ENCODE results near the gene CALML3. TPM values are rescaled to one million over a fixed set of nuclear protein-coding genes. Genes with fewer than 3 reads are reported as not detected.

The CALML3 gene
- total and polyA plus RNA-seq, 10 of the 15 experiments (the other 5 are each of a cell fraction or from before 2014, with no cell fraction given) = not detected

DNA sequence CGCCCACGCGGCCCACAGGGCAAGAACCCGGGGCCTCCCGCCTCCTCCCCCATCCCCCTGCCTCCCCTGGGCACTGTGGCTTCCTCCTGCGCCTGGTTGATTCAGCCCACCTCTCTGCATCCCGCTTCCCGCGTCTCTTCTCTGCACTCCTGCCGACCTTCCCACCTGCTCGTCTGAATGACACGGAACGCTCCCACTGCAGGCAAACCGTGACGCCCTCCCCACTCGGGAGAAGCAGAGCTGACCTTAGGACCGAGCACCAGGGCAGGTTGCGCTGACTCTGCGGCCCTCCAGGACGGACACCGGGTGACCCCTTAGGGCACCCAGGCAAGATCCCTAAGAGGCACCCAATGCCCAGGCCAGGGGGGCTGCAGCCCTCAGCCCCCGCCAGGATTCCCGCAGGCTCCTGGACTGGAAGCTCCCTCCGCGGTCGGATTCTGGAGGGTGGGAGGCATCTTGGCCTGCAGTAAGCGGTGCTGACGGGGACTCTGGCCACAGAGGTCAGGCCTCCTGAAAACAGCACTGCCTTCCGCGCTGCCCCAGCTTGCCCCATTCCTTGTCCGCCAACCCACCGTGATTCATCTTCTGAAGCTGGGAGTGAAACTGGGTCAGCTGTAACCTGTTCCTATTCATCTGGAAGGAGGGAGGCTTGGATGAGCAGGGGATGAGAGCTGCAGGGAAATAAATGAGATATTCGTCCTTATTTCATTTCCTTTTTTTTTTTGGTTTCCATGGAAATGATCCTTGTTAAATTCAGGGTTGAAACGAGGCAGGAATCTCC, 990 bp downstream of the CALML3 start:
- Histone ChIP-seq H3K9me3 (replicated peaks; ENCODE audit: control insufficient read depth, insufficient read depth, low read length) (no peaks in the 10 kb centered on the region), H3K27ac (ENCODE audit: control insufficient read depth, insufficient read depth) (no peak overlapping the region), H3K4me1 (ENCODE audit: control insufficient read depth, insufficient read depth, low read length) (no peaks in the 10 kb centered on the region), H3K9ac (ENCODE audit: control insufficient read depth, insufficient read depth, low read length) (no peak overlapping the region), H3K4me2 (ENCODE audit: control insufficient read depth, insufficient read depth) (no peak overlapping the region), H3K4me3 (no peak overlapping the region), H4K20me1 (ENCODE audit: control insufficient read depth, insufficient read depth) (no peaks in the 10 kb centered on the region), H3K36me3 (ENCODE audit: control insufficient read depth in 2 of 2, insufficient read depth in 2 of 2, low read length in 1 of 2) (no peaks in the 10 kb centered on the region), H3K27me3 (replicated peaks in 1 of 2; ENCODE audit: control insufficient read depth in 2 of 2, insufficient read depth in 2 of 2, low read length in 1 of 2) (peaks cover 5% of the 10 kb centered on the region in 2 experiments; a peak in 3 of 4 replicates), H3K79me2 (ENCODE audit: control insufficient read depth, insufficient read depth, low read length) (no peaks in the 10 kb centered on the region), H2AFZ (ENCODE audit: control insufficient read depth, low read depth, low read length) (no peak overlapping the region)
- TF ChIP-seq POLR2A (IDR thresholded peaks at IDR 0.05; ENCODE audit: low read depth, low read length) = no peak
- no peak for TF ChIP-seq NFXL1 (IDR thresholded peaks at IDR 0.05; ENCODE audit: borderline replicate concordance)
- no peak for TF ChIP-seq SMC3 (IDR thresholded peaks at IDR 0.05; ENCODE audit: borderline replicate concordance, low read length)
- TF ChIP-seq, protein P1, sequence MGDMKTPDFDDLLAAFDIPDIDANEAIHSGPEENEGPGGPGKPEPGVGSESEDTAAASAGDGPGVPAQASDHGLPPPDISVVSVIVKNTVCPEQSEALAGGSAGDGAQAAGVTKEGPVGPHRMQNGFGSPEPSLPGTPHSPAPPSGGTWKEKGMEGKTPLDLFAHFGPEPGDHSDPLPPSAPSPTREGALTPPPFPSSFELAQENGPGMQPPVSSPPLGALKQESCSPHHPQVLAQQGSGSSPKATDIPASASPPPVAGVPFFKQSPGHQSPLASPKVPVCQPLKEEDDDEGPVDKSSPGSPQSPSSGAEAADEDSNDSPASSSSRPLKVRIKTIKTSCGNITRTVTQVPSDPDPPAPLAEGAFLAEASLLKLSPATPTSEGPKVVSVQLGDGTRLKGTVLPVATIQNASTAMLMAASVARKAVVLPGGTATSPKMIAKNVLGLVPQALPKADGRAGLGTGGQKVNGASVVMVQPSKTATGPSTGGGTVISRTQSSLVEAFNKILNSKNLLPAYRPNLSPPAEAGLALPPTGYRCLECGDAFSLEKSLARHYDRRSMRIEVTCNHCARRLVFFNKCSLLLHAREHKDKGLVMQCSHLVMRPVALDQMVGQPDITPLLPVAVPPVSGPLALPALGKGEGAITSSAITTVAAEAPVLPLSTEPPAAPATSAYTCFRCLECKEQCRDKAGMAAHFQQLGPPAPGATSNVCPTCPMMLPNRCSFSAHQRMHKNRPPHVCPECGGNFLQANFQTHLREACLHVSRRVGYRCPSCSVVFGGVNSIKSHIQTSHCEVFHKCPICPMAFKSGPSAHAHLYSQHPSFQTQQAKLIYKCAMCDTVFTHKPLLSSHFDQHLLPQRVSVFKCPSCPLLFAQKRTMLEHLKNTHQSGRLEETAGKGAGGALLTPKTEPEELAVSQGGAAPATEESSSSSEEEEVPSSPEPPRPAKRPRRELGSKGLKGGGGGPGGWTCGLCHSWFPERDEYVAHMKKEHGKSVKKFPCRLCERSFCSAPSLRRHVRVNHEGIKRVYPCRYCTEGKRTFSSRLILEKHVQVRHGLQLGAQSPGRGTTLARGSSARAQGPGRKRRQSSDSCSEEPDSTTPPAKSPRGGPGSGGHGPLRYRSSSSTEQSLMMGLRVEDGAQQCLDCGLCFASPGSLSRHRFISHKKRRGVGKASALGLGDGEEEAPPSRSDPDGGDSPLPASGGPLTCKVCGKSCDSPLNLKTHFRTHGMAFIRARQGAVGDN (IDR thresholded peaks at IDR 0.05) = no peak
- no peak for TF ChIP-seq ZBTB11 (CRISPR knock-in tag; IDR thresholded peaks at IDR 0.05)
- TF ChIP-seq ZBTB40 (IDR thresholded peaks at IDR 0.05; ENCODE audit: borderline replicate concordance) = no peak
- TF ChIP-seq ZNF274 (IDR thresholded peaks at IDR 0.05; ENCODE audit: insufficient read depth, insufficient read length) = no peak
- no peak for TF ChIP-seq HCFC1 (IDR thresholded peaks at IDR 0.05; ENCODE audit: low read length)
- TF ChIP-seq CHD1 (IDR thresholded peaks at IDR 0.05; ENCODE audit: low read depth, low read length) = no peak
- TF ChIP-seq NBN (IDR thresholded peaks at IDR 0.05) = no peak
- TF ChIP-seq BACH1 (IDR thresholded peaks at IDR 0.05; ENCODE audit: borderline replicate concordance) = no peak
- FAIRE-seq = no peak
- 48% methylated on average over 28 of the region's 34 CpGs for WGBS (ENCODE audit: insufficient coverage, insufficient replicate concordance, low lambda C conversion rate, missing lambda C conversion rate)
- POLR2A ChIA-PET = no interaction called here
- ATAC-seq = no peak
- BruUV-seq (replicated peaks) = no TSS peak
- intact Hi-C loops (cut with micrococcal nuclease; ENCODE audit: unreplicated experiment) (no loop called here), in situ Hi-C loops (cut with MboI) (no loop called here)
- SMC1A ChIA-PET (ENCODE audit: uncharacterized antibody, unreplicated experiment) = no interaction called here
- RAD21 ChIA-PET (ENCODE audit: unreplicated experiment) = no interaction called here
- CTCF ChIA-PET = no interaction called here
- DNase-seq (ENCODE audit: low read depth, low spot score) = no peak

Measured in GM12878 (cell line).